HEK293 (cell line): Measurements from ENCODE around the gene WASHC3.

Experiments used
- CTCF ChIA-PET: fragments of 350-600 bp; formaldehyde crosslinking; extraction: SDS; loops from one replicate; lab custom pipeline; 2021; ENCODE audit warnings: antibody characterized with exemption; lab: Yijun Ruan, JAX
- POLR2A ChIA-PET: fragments of 300-600 bp; formaldehyde crosslinking; extraction: SDS; loops from one replicate; lab custom pipeline; 2020; ENCODE audit warnings: antibody characterized with exemption, inconsistent platforms; lab: Yijun Ruan, JAX
- H3K27ac ChIP-seq: fragments of 200-500 bp; sonication (Bioruptor generic); 2 replicates; pipeline ENCODE4 v1.5.1; 2014; ENCODE audit warnings: low read depth, low read length, control low read depth, inconsistent platforms; ENCODE audit errors: extremely low read depth
- H3K36me3 ChIP-seq, 2 experiments: fragments of 200-500 bp in 1 of 2; sonication (Bioruptor generic) in 1 of 2; 1 replicate in 1 of 2; 2 replicates in 1 of 2; pipeline ENCODE4 v1.5.1; 2014 to 2017; ENCODE audit warnings: inconsistent platforms in 2 of 2, low read length in 2 of 2; ENCODE audit not compliant: control insufficient read depth in 2 of 2, insufficient read depth in 1 of 2
- H3K4me1 ChIP-seq: fragments of 200-500 bp; sonication (Bioruptor generic); 2 replicates; pipeline ENCODE4 v1.5.1; 2014; ENCODE audit warnings: mild to moderate bottlenecking, low read length, inconsistent platforms; ENCODE audit not compliant: control insufficient read depth, insufficient read depth
- H3K4me3 ChIP-seq: 2 replicates; pipeline ENCODE4 v1.5.1; 2011; ENCODE audit warnings: low read depth, mild to moderate bottlenecking, control low read depth, low read length, moderate library complexity
- H3K9me3 ChIP-seq: fragments of 200-500 bp; sonication (Bioruptor generic); 2 replicates; pipeline ENCODE4 v1.5.1; 2014; ENCODE audit warnings: low read depth, low read length, inconsistent platforms; ENCODE audit not compliant: control insufficient read depth, insufficient read depth
- BCL11B ChIP-seq: fragments of 450-650 bp; formaldehyde crosslinking; IDR thresholded peaks from 2 replicates; pipeline ENCODE4 v1.5.1; 2016; ENCODE audit warnings: low read depth, missing biosample characterization, missing genetic modification characterization
- FEZF1 ChIP-seq: fragments of 450-650 bp; formaldehyde crosslinking; IDR thresholded peaks from 2 replicates; pipeline ENCODE4 v1.5.1; 2016; ENCODE audit warnings: missing biosample characterization, missing genetic modification characterization
- ZFP37 ChIP-seq: fragments of 450-650 bp; formaldehyde crosslinking; IDR thresholded peaks from 2 replicates; pipeline ENCODE4 v1.5.1; 2016; ENCODE audit warnings: missing biosample characterization, missing genetic modification characterization
- ZFP69B ChIP-seq: fragments of 450-650 bp; formaldehyde crosslinking; IDR thresholded peaks from 2 replicates; pipeline ENCODE4 v1.5.1; 2016; ENCODE audit warnings: missing biosample characterization, missing genetic modification characterization
- ZNF133 ChIP-seq: fragments of 450-650 bp; formaldehyde crosslinking; IDR thresholded peaks from 2 replicates; pipeline ENCODE4 v1.5.1; 2016; ENCODE audit warnings: missing biosample characterization, missing genetic modification characterization
- ZNF223 ChIP-seq: fragments of 450-650 bp; formaldehyde crosslinking; IDR thresholded peaks from 2 replicates; pipeline ENCODE4 v1.5.1; 2016; ENCODE audit warnings: missing biosample characterization, missing genetic modification characterization
- ZNF23 ChIP-seq: fragments of 450-650 bp; formaldehyde crosslinking; IDR thresholded peaks from 2 replicates; pipeline ENCODE4 v1.5.1; 2016; ENCODE audit warnings: missing biosample characterization, missing genetic modification characterization, borderline replicate concordance
- ZXDB ChIP-seq: fragments of 450-650 bp; formaldehyde crosslinking; IDR thresholded peaks from 2 replicates; pipeline ENCODE4 v1.5.1; 2016; ENCODE audit warnings: missing biosample characterization, missing genetic modification characterization
- TF ChIP-seq, protein P1 (sequence below): fragments of 450-650 bp; formaldehyde crosslinking; IDR thresholded peaks from 2 replicates; pipeline ENCODE4 v1.5.1; 2016; ENCODE audit warnings: missing biosample characterization, missing genetic modification characterization
- TF ChIP-seq, protein P2 (sequence below): fragments of 450-650 bp; formaldehyde crosslinking; IDR thresholded peaks from 2 replicates; pipeline ENCODE4 v1.5.1; 2016; ENCODE audit warnings: missing biosample characterization, missing genetic modification characterization, low read depth
- TF ChIP-seq, protein P3 (sequence below): fragments of 450-650 bp; formaldehyde crosslinking; IDR thresholded peaks from 2 replicates; pipeline ENCODE4 v1.5.1; 2016; ENCODE audit warnings: missing biosample characterization, missing genetic modification characterization
- TF ChIP-seq, protein P4 (sequence below): fragments of 450-650 bp; formaldehyde crosslinking; IDR thresholded peaks from 2 replicates; pipeline ENCODE4 v1.5.1; 2016; ENCODE audit warnings: missing biosample characterization, missing genetic modification characterization
- TF ChIP-seq, protein P5 (sequence below): fragments of 450-650 bp; formaldehyde crosslinking; IDR thresholded peaks from 2 replicates; pipeline ENCODE4 v1.5.1; 2016; ENCODE audit warnings: missing biosample characterization, missing genetic modification characterization

WASHC3 gene

DNA sequence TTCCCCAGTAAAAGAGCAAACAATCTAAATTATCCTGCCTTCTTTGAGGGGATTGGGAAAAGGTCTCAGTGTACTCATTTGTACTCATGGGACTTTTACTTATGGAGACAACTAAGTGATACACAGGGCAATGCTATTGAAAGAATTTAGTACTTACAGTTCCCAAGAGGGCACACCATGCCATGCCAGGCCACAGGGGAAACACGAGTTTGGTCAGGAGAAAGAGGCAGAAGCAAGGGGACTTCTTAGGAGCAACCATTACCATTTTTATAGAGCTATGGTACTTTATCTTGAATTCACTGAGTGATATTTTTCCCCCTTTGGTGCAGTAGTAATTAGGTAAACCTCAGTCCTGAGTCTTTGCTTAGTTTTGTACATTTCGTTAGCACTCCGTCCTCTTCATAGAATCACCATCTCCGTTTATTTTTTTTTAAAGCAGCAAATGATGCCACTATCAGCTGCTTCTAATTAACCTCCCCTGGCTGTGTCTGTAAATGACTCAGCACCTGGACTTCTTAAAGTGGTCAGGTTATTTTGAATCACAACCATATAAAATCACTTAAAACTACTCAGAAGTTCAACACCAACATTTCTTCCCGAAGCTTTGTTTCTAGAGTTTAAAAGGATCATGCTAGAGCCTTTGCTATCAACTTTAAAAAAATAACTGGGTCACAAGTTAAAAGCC lies 5.9 kb upstream of the WASHC3 start:
- Histone ChIP-seq H3K36me3 (no peaks in the 10 kb centered on the region; a peak in 1 of 3 replicates), H3K9me3 (no peaks in the 10 kb centered on the region), H3K4me1 (peaks cover 3% of the 10 kb centered on the region; the same call in 1 of the 2 replicates), H3K27ac (no peak overlapping the region), H3K4me3 (no peak overlapping the region)
- TF ChIP-seq, protein P1, sequence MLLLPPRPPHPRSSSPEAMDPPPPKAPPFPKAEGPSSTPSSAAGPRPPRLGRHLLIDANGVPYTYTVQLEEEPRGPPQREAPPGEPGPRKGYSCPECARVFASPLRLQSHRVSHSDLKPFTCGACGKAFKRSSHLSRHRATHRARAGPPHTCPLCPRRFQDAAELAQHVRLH = no peak
- TF ChIP-seq ZXDB (no peak), ZFP69B (tag by site-specific recombination) (peak; percentile 80), FEZF1 (tag by site-specific recombination) (no peak), ZNF133 (tag by site-specific recombination) (no peak), ZFP37 (tag by site-specific recombination) (no peak), BCL11B (no peak)
- TF ChIP-seq, protein P2, sequence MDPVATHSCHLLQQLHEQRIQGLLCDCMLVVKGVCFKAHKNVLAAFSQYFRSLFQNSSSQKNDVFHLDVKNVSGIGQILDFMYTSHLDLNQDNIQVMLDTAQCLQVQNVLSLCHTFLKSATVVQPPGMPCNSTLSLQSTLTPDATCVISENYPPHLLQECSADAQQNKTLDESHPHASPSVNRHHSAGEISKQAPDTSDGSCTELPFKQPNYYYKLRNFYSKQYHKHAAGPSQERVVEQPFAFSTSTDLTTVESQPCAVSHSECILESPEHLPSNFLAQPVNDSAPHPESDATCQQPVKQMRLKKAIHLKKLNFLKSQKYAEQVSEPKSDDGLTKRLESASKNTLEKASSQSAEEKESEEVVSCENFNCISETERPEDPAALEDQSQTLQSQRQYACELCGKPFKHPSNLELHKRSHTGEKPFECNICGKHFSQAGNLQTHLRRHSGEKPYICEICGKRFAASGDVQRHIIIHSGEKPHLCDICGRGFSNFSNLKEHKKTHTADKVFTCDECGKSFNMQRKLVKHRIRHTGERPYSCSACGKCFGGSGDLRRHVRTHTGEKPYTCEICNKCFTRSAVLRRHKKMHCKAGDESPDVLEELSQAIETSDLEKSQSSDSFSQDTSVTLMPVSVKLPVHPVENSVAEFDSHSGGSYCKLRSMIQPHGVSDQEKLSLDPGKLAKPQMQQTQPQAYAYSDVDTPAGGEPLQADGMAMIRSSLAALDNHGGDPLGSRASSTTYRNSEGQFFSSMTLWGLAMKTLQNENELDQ (tag by site-specific recombination) = no peak
- TF ChIP-seq, protein P3, sequence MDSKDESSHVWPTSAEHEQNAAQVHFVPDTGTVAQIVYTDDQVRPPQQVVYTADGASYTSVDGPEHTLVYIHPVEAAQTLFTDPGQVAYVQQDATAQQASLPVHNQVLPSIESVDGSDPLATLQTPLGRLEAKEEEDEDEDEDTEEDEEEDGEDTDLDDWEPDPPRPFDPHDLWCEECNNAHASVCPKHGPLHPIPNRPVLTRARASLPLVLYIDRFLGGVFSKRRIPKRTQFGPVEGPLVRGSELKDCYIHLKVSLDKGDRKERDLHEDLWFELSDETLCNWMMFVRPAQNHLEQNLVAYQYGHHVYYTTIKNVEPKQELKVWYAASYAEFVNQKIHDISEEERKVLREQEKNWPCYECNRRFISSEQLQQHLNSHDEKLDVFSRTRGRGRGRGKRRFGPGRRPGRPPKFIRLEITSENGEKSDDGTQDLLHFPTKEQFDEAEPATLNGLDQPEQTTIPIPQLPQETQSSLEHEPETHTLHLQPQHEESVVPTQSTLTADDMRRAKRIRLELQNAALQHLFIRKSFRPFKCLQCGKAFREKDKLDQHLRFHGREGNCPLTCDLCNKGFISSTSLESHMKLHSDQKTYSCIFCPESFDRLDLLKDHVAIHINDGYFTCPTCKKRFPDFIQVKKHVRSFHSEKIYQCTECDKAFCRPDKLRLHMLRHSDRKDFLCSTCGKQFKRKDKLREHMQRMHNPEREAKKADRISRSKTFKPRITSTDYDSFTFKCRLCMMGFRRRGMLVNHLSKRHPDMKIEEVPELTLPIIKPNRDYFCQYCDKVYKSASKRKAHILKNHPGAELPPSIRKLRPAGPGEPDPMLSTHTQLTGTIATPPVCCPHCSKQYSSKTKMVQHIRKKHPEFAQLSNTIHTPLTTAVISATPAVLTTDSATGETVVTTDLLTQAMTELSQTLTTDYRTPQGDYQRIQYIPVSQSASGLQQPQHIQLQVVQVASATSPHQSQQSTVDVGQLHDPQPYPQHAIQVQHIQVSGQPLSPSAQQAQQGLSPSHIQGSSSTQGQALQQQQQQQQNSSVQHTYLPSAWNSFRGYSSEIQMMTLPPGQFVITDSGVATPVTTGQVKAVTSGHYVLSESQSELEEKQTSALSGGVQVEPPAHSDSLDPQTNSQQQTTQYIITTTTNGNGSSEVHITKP (tag by site-specific recombination) = peak; percentile 41; the same call in 1 of the 2 replicates
- TF ChIP-seq, protein P4, sequence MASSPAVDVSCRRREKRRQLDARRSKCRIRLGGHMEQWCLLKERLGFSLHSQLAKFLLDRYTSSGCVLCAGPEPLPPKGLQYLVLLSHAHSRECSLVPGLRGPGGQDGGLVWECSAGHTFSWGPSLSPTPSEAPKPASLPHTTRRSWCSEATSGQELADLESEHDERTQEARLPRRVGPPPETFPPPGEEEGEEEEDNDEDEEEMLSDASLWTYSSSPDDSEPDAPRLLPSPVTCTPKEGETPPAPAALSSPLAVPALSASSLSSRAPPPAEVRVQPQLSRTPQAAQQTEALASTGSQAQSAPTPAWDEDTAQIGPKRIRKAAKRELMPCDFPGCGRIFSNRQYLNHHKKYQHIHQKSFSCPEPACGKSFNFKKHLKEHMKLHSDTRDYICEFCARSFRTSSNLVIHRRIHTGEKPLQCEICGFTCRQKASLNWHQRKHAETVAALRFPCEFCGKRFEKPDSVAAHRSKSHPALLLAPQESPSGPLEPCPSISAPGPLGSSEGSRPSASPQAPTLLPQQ (tag by site-specific recombination) = peak; percentile 86
- ChIA-PET POLR2A (no interaction called here), CTCF (interaction anchor here (0.5 kb wide), 1 partner anchor 412 kb away, joined by 5 read pairs; no protein-coding TSS in a partner anchor)

DNA sequence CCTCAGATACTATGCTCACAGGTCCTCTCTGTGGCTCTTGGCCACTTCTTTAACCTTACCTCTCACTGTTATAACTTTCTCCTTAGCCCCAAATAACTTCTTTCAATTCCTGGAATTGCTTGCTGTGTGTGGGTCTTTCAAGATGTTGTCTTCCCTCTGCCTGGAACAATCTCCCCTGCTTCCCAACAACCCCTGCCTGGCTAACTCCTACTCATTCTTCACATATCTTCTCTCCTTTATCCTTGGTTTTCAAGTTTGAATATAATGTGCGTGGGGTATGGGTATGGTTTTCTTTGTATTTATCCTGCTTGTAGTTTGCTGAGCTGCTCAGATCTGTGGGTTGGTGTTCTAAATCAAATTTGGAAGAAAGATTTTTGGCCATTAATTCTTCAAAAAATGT lies 2.7 kb upstream of the WASHC3 start:
- no peaks in the 10 kb centered on the region for H3K36me3 ChIP-seq
- H3K4me3 ChIP-seq = no peak overlapping the region
- ChIA-PET CTCF (no interaction called here), POLR2A (no interaction called here)
- H3K27ac ChIP-seq = no peak overlapping the region
- H3K4me1 ChIP-seq = peaks cover 3% of the 10 kb centered on the region; the same call in 1 of the 2 replicates
- no peaks in the 10 kb centered on the region for H3K9me3 ChIP-seq
- TF ChIP-seq ZNF23 (tag by site-specific recombination) (no peak), ZFP37 (tag by site-specific recombination) (no peak), ZNF223 (no peak)
- TF ChIP-seq, protein P5, sequence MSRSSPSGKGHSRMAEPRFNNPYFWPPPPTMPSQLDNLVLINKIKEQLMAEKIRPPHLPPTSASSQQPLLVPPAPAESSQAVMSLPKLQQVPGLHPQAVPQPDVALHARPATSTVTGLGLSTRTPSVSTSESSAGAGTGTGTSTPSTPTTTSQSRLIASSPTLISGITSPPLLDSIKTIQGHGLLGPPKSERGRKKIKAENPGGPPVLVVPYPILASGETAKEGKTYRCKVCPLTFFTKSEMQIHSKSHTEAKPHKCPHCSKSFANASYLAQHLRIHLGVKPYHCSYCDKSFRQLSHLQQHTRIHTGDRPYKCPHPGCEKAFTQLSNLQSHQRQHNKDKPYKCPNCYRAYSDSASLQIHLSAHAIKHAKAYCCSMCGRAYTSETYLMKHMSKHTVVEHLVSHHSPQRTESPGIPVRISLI (tag by site-specific recombination) = no peak
